ENCODE measurements around the gene RNGTT.
"Not testable (repeated sequence)": the region's sequence is repeated elsewhere in the genome, so short reads cannot be mapped to it uniquely, and the experiment has no call there.

RNGTT gene

GRCh38 chr6:88970301-88970700, 6.9 kb upstream of the RNGTT start:
- no peak for DNase-seq

- not testable (repeated sequence) for DNase-seq
Observed at GRCh38 chr6:88969255-88969654, 5.8 kb upstream of the RNGTT start.

GRCh38 chr6:88967891-88968290, 4.5 kb upstream of the RNGTT start:
- no peak for DNase-seq

GRCh38 chr6:88965691-88966090, 2.3 kb upstream of the RNGTT start:
- no peak for DNase-seq

DNA sequence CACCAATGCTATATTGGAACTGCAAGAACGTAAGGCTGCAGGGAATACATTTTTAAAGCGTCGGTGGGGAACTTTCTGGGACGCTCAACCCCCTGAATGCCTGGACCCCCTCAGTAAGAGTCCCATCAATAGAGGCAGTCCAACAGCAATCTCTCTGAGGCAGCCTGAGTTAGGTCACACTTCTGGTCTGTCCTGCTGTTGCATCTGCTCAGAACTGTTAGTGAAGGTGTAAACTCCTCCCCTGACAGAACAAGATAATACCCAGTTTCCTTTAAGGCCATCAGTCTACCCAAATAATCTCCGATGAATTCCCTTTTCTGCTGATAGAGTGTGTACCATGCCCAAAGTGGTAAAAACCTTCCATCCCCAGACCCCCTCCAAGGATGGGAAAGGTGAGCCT, 1.1 kb upstream of the RNGTT start:
- no peak for DNase-seq

DNA sequence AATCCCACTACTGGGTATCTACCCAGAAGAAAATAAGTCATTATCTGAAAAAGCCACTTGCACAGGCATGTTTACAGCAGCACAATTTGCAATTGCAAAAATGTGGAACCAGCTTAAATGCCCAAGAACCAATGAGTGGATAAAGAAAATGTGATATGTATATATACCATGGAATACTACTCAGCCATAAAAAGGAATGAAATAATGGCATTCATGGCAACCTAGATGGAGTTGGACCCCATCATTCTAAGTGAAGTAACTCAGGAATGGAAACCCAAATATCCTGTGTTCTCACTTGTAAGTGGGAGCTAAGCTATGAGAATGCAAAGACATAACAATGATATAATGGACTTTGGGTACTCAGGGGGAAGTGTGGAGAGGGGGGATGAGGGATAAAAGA, 4.6 kb downstream of the RNGTT start:
- DNase-seq = no peak

DNA sequence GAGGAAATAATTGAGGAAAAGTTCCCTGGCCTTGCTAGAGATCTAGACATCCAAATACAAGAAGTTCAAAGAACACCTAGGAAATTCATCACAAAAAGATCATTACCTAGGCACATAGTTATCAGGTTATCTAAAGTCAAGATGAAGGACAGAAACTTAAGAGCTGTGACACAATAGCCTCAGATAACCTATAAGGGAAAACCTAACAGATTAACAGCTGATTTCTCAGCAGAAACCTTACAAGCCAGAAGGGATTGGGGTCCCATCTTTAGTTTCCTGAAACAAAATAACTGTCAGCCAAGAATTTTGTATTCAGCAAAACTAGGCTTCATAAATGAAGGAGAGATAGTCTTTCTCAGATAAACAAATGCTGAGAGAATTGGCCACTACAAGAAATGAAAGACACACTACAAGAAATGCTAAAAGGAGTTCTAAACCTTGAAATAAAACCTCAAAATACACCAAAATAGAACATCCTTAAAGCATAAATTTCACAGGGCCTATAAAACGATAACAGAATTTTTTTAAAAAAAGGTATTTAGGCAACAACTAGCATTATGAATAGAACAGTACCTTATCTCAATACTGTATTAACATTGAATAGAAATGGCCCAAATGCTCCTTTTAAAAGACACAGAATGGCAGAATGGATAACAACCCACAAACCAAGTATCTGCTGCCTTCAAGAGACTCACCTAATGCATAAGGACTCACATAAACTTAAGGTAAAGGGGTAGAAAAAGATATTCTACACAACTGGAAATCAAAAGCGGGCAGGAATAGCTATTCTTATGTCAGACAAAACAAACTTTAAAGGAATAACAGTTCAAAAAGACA, 9.7 kb downstream of the RNGTT start:
- DNase-seq = no peak

GRCh38 chr6:88952065-88952704, 11.2 kb downstream of the RNGTT start:
- DNase-seq = no peak

DNA sequence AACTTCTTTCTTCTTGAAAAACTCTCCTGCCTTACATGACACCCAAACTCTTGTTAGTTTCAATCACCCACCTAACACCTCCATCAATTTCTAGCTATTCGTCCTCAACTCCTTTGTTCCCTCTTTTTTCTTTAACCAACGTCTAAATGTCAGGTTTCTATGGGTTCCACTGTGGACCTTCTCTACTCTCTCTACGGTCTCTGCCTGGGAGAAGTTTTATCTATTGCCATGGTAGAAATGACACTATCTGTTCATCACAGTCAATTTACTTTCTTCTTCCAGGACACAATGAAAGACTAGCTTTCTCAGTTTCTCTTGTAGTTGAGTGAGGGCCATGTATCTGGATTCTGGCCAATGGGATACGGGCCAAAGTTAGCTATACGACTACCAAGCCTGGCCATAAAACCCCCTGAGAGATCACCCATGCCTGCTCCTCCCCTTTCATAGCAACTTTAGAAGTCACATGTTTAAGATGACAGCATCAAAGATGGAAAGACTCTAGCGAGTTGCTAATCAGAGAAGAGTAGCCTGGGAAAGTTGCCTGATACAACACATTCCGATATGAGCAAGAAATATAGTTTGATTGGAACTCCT, 17.9 kb downstream of the RNGTT start:
- DNase-seq = no peak

- no peak for DNase-seq
Observed at GRCh38 chr6:88933521-88933920, 29.9 kb downstream of the RNGTT start.

- not testable (repeated sequence) for DNase-seq
Observed at GRCh38 chr6:88932019-88932418, 31.4 kb downstream of the RNGTT start.

DNA sequence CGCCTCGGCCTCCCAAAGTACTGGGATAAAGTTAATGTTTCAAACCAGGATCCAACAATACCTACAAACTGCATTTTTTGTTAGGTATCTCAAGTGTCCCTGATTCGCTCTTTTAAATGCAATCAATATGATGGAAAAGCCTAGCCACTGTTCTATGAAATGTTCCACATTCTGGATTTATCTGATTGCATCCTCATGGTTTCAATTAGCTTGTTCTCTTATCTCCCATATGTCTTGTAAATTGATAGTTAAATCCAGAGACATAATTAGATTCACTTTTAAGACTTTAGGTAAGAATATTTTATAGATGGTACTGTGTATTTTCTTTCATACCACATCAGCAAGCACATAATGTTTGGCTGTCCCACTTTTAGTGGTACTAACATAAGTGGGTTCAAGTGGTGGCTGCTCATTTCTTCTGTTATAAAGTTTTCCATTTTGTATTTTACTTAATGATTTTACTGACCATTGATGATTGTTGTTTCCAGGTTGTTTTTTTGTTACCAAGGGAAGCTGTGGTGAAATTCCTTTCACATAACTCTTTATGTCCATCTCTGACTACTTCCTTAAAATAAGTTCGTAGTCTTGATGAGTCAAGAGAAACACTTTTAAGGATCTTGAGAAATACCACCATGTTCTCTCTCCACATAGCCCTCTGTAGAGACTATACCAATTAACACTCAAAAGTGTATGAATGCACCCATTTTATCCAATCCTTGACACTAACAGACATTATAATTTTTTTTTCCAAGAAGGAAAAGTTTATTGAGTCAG, 40.5 kb downstream of the RNGTT start:
- no peak for DNase-seq

- DNase-seq = no peak
Observed at GRCh38 chr6:88921734-88922133, 41.7 kb downstream of the RNGTT start.

- no peak for DNase-seq
Observed at GRCh38 chr6:88920774-88921733, 42.4 kb downstream of the RNGTT start.

- DNase-seq = no peak
Observed at GRCh38 chr6:88920088-88920487, 43.3 kb downstream of the RNGTT start.

DNA sequence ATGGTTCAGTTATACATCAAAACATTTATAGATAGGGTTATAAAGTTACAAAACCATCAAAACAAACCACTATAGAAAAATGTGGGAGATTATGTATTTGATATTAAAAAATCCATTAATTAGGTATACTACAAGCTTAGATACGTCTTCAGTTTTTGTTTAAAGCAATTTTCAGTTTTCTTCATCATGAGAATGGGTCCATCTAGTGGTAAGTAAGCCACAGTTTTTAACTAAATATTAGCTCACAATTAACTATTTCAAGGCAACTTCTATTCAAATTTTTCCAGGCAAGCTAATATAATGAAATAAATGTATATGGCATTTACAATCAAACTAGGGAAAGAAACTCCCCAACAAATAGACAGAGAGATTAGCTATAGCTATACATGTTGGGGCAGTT, 44.4 kb downstream of the RNGTT start:
- DNase-seq = no peak

GRCh38 chr6:88916615-88917208, 46.7 kb downstream of the RNGTT start:
- no peak for DNase-seq

DNA sequence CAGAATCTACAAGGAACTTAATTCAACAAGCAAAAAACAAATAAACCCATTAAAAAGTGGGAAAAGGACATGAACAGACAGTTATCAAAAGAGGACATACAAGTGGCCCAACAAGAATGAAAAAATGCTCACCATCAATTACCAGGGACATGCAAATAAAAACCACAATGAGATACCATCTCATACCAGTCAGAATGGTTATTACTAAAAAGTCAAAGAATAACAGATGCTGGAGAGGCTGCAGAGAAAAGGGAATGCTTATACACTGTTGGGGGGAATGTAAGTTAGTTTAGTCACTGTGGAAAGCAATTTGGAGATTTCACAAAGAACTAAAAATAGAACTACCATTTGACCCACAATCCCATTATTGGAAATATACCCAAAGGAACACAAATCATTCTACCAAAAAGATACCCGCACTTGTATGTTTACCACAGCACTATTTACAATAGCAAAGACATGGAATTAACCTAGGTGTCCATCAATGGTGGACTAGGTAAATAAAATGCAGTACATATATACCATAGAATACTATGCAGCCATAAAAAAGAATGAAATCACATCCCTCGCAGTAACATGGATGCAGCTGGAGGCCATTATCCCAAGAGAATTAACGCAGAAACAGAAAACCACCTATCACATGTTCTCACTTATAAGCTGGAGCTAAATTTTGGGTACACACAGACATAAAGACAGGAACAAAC, 48.4 kb downstream of the RNGTT start:
- DNase-seq = no peak

GRCh38 chr6:88914180-88914579, 49.2 kb downstream of the RNGTT start:
- no peak for DNase-seq

DNA sequence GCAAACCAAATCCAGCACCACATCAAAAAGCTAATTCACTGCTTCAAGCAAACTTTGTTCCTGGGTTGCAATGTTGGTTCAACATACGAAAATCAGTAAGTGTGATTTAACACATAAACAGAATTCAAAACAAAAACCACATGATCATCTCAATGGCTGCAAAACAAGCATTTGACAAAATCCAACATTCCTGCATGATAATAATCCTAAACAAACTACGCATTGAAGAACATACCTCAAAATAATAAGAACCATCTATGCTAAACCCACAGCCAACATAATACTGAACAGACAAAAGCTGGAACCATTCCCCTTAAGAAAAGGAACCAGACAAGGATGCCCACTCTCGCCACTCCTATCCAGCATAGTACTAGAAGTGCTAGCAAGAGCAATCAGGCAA, 49.9 kb downstream of the RNGTT start:
- DNase-seq = no peak
